H1 (cell line): Measurements from ENCODE around the gene BCKDHB.

ENCODE experiments used
- CTBP2 ChIP-seq: IDR thresholded peaks from 2 replicates; pipeline ENCODE4 v1.7.0; 2011; ENCODE audit warnings: borderline replicate concordance, mild to moderate bottlenecking, moderate library complexity, mixed read lengths, low read length; ENCODE audit not compliant: insufficient read depth, insufficient read length
- POLR2A ChIP-seq, 2 experiments: IDR thresholded peaks; 1 replicate in 1 of 2; 2 replicates in 1 of 2; pipeline ENCODE4 v1.6.1; 2011; ENCODE audit warnings: low read depth in 2 of 2, low read length in 2 of 2, mild to moderate bottlenecking in 2 of 2; ENCODE audit errors: control extremely low read depth in 1 of 2
- RNF2 ChIP-seq: fragments of 200-900, 300-1000 bp; sonication (generic); IDR thresholded peaks from 2 replicates; pipeline ENCODE4 v1.7.1; 2016; ENCODE audit warnings: borderline replicate concordance, low read depth, mild to moderate bottlenecking, antibody characterized with exemption, low read length; ENCODE audit not compliant: poor library complexity, severe bottlenecking; ENCODE audit errors: missing control alignments

DNA sequence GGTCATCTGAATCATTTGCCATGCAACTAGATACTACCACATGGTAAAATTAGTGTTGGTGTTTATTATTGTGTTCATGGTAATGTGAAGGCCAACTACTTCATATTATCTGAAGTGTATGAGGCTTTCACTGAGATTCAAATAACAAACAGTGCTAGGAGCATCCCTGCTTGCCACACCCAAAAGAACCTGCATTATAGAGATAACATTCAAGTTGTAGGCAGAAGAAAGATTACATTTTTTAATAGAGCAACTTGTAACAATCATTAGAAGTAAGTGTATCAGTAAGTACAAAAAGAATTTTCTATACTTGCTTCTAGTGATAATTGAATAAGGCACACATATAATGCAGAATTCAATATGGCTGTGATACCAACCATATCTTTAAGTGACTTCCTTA is 49.8 kb downstream of the BCKDHB start:
- no peak for TF ChIP-seq CTBP2
- no peak for TF ChIP-seq RNF2
- no peak for TF ChIP-seq POLR2A (IDR thresholded peaks at IDR 0.05; ENCODE audit: control extremely low read depth in 1 of 2, low read depth in 2 of 2, low read length in 2 of 2)
